ENCODE data around the gene NPHS1.

NPHS1 gene

GRCh38 chr19:35786299-35787160 lies 65.8 kb downstream of the NPHS1 start:
- H3K4me3 ChIP-seq = no peak overlapping the region

GRCh38 chr19:35785339-35785627 lies 67.0 kb downstream of the NPHS1 start:
- Histone ChIP-seq H3K4me3 (no peak overlapping the region), H3K27ac (no peak overlapping the region), H3K9me3 (ENCODE audit: low read depth, low read length) (no peaks in the 10 kb centered on the region), H3K9ac (ENCODE audit: insufficient read length) (no peak overlapping the region), H3K36me3 (ENCODE audit: insufficient read depth, low read length) (no peaks in the 10 kb centered on the region; the same call in 1 of the 2 replicates)
- no peak for DNase-seq (ENCODE audit: low read depth, low spot score)
- TF ChIP-seq EZH2 (IDR thresholded peaks at IDR 0.05) = no peak
- TF ChIP-seq FOXP2 (optimal IDR thresholded peaks at IDR 0.05; ENCODE audit: control extremely low read depth, extremely low read length, insufficient read depth) = no peak
- no peak for TF ChIP-seq POLR2AphosphoS5 (IDR thresholded peaks at IDR 0.05; ENCODE audit: borderline replicate concordance, low read depth, low read length)

More at GRCh38 chr19:35786299-35787160, 65.8 kb downstream of the NPHS1 start:
- no peak overlapping the region for H3K27ac ChIP-seq
- H3K36me3 ChIP-seq (ENCODE audit: insufficient read depth, low read length) = no peaks in the 10 kb centered on the region; the same call in 1 of the 2 replicates
- TF ChIP-seq POLR2AphosphoS5 (IDR thresholded peaks at IDR 0.05; ENCODE audit: borderline replicate concordance, low read depth, low read length) (no peak), EZH2 (IDR thresholded peaks at IDR 0.05) (no peak), FOXP2 (optimal IDR thresholded peaks at IDR 0.05; ENCODE audit: control extremely low read depth, extremely low read length, insufficient read depth) (no peak)
- no peak overlapping the region for H3K9ac ChIP-seq (ENCODE audit: insufficient read length)
- H3K9me3 ChIP-seq (ENCODE audit: low read depth, low read length) = no peaks in the 10 kb centered on the region
- DNase-seq (ENCODE audit: low read depth, low spot score) = no peak

- Histone ChIP-seq H3K27ac (no peak overlapping the region), H3K4me3 (no peak overlapping the region), H3K36me3 (ENCODE audit: insufficient read depth, low read length) (no peaks in the 10 kb centered on the region; the same call in 1 of the 2 replicates), H3K9ac (ENCODE audit: insufficient read length) (no peak overlapping the region), H3K9me3 (ENCODE audit: low read depth, low read length) (no peaks in the 10 kb centered on the region)
- DNase-seq (ENCODE audit: low read depth, low spot score) = no peak
- TF ChIP-seq FOXP2 (optimal IDR thresholded peaks at IDR 0.05; ENCODE audit: control extremely low read depth, extremely low read length, insufficient read depth) (no peak), POLR2AphosphoS5 (IDR thresholded peaks at IDR 0.05; ENCODE audit: borderline replicate concordance, low read depth, low read length) (no peak), EZH2 (IDR thresholded peaks at IDR 0.05) (no peak)
These were observed 67.6 kb downstream of the NPHS1 start for GRCh38 chr19:35784503-35785338.

GRCh38 chr19:35783469-35784434 lies 68.6 kb downstream of the NPHS1 start:
- TF ChIP-seq FOXP2 (optimal IDR thresholded peaks at IDR 0.05; ENCODE audit: control extremely low read depth, extremely low read length, insufficient read depth) (no peak), EZH2 (IDR thresholded peaks at IDR 0.05) (no peak), POLR2AphosphoS5 (IDR thresholded peaks at IDR 0.05; ENCODE audit: borderline replicate concordance, low read depth, low read length) (no peak)
- Histone ChIP-seq H3K9ac (ENCODE audit: insufficient read length) (no peak overlapping the region), H3K27ac (no peak overlapping the region), H3K4me3 (no peak overlapping the region), H3K36me3 (ENCODE audit: insufficient read depth, low read length) (no peaks in the 10 kb centered on the region; the same call in 1 of the 2 replicates), H3K9me3 (ENCODE audit: low read depth, low read length) (no peaks in the 10 kb centered on the region)
- DNase-seq (ENCODE audit: low read depth, low spot score) = no peak

GRCh38 chr19:35782589-35782988 lies 69.7 kb downstream of the NPHS1 start:
- H3K27ac ChIP-seq = no peak overlapping the region
- TF ChIP-seq EZH2 (IDR thresholded peaks at IDR 0.05) = no peak
- TF ChIP-seq POLR2AphosphoS5 (IDR thresholded peaks at IDR 0.05; ENCODE audit: borderline replicate concordance, low read depth, low read length) = no peak
- no peak for TF ChIP-seq FOXP2 (optimal IDR thresholded peaks at IDR 0.05; ENCODE audit: control extremely low read depth, extremely low read length, insufficient read depth)
- H3K36me3 ChIP-seq (ENCODE audit: insufficient read depth, low read length) = no peaks in the 10 kb centered on the region; the same call in 1 of the 2 replicates
- DNase-seq (ENCODE audit: low read depth, low spot score) = no peak
- no peaks in the 10 kb centered on the region for H3K9me3 ChIP-seq (ENCODE audit: low read depth, low read length)
- H3K9ac ChIP-seq (ENCODE audit: insufficient read length) = no peak overlapping the region
- no peak overlapping the region for H3K4me3 ChIP-seq

GRCh38 chr19:35781650-35782049 lies 70.7 kb downstream of the NPHS1 start:
- H3K36me3 ChIP-seq (ENCODE audit: insufficient read depth, low read length) = no peaks in the 10 kb centered on the region; the same call in 1 of the 2 replicates
- no peak for DNase-seq (ENCODE audit: low read depth, low spot score)
- no peak overlapping the region for H3K27ac ChIP-seq
- H3K4me3 ChIP-seq = no peak overlapping the region
- no peak for TF ChIP-seq FOXP2 (optimal IDR thresholded peaks at IDR 0.05; ENCODE audit: control extremely low read depth, extremely low read length, insufficient read depth)
- TF ChIP-seq POLR2AphosphoS5 (IDR thresholded peaks at IDR 0.05; ENCODE audit: borderline replicate concordance, low read depth, low read length) = no peak
- no peak for TF ChIP-seq EZH2 (IDR thresholded peaks at IDR 0.05)
- H3K9me3 ChIP-seq (ENCODE audit: low read depth, low read length) = no peaks in the 10 kb centered on the region
- no peak overlapping the region for H3K9ac ChIP-seq (ENCODE audit: insufficient read length)

GRCh38 chr19:35780717-35781116 lies 71.6 kb downstream of the NPHS1 start:
- Histone ChIP-seq H3K36me3 (ENCODE audit: insufficient read depth, low read length) (no peaks in the 10 kb centered on the region; the same call in 1 of the 2 replicates), H3K27ac (no peak overlapping the region), H3K9ac (ENCODE audit: insufficient read length) (no peak overlapping the region), H3K9me3 (ENCODE audit: low read depth, low read length) (no peaks in the 10 kb centered on the region), H3K4me3 (no peak overlapping the region)
- no peak for DNase-seq (ENCODE audit: low read depth, low spot score)
- TF ChIP-seq POLR2AphosphoS5 (IDR thresholded peaks at IDR 0.05; ENCODE audit: borderline replicate concordance, low read depth, low read length) (no peak), EZH2 (IDR thresholded peaks at IDR 0.05) (no peak), FOXP2 (optimal IDR thresholded peaks at IDR 0.05; ENCODE audit: control extremely low read depth, extremely low read length, insufficient read depth) (no peak)

All from SK-N-MC (cell line).